Measurements from ENCODE around the gene SERPINI1.

The SERPINI1 gene

GRCh38 chr3:167749728-167750127 lies 14.2 kb downstream of the SERPINI1 start:
- H3K36me3 ChIP-seq (ENCODE audit: control insufficient read depth in 1 of 2, insufficient read depth in 2 of 2, low read length in 2 of 2), result no peaks in the 10 kb centered on the region
- no peak overlapping the region for H3K4me3 ChIP-seq (ENCODE audit: low read depth in 1 of 2, low read length in 2 of 2)
- no peak overlapping the region for H3K27ac ChIP-seq (ENCODE audit: low read depth, low read length)
- H3K9me3 ChIP-seq (ENCODE audit: control insufficient read depth in 1 of 2, low read length in 2 of 2), result no peaks in the 10 kb centered on the region
- no peaks in the 10 kb centered on the region for H3K27me3 ChIP-seq (ENCODE audit: control insufficient read depth in 1 of 2, insufficient read depth in 2 of 2, low read length in 2 of 2)
- H3K9ac ChIP-seq (ENCODE audit: low read depth in 1 of 2, low read length in 2 of 2), result no peak overlapping the region
- H3K4me1 ChIP-seq (ENCODE audit: control insufficient read depth in 1 of 2, insufficient read depth in 2 of 2, low read length in 2 of 2), result peaks cover 0 to 8% of the 10 kb centered on the region in 2 donors

DNA sequence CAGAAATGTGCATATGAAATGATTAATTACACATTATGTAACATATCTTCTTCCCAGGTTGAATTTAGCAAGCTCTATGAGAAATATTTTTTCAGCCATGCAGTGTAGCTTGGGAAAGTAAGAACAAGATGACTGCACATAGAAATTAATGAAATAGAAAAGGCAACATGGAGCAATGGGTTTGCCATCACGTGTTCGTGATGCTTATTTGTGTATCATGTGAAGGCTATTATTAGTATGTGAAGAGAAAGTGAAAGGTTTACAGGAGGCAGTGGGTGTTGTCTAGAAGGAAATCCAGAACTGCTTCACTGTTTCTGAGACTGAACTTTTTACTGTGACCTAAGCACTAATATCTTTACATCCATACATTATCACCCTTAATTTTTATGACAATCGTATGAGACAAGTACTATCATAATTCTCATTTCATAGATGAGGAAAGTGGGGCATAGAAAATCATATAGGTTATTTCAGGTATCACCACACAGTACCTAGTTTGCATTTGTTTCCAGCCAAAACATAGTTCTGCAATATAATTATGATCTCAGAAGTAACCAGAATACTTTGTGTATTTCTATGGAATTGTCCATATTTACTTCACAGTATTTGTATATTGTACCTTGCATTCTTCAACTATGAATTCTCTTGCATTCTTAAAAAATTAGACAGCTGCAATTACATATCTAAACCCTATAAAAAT lies 14.9 kb downstream of the SERPINI1 start:
- Histone ChIP-seq H3K27me3 (ENCODE audit: control insufficient read depth in 1 of 2, insufficient read depth in 2 of 2, low read length in 2 of 2) (no peaks in the 10 kb centered on the region), H3K4me3 (ENCODE audit: low read depth in 1 of 2, low read length in 2 of 2) (peak overlapping the region; percentile 14 to 18), H3K9ac (ENCODE audit: low read depth in 1 of 2, low read length in 2 of 2) (no peak overlapping the region), H3K36me3 (ENCODE audit: control insufficient read depth in 1 of 2, insufficient read depth in 2 of 2, low read length in 2 of 2) (no peaks in the 10 kb centered on the region), H3K27ac (ENCODE audit: low read depth, low read length) (no peak overlapping the region), H3K9me3 (ENCODE audit: control insufficient read depth in 1 of 2, low read length in 2 of 2) (no peaks in the 10 kb centered on the region), H3K4me1 (ENCODE audit: control insufficient read depth in 1 of 2, insufficient read depth in 2 of 2, low read length in 2 of 2) (peaks cover 0 to 8% of the 10 kb centered on the region in 2 donors)

- no peaks in the 10 kb centered on the region for H3K36me3 ChIP-seq (ENCODE audit: control insufficient read depth in 1 of 2, insufficient read depth in 2 of 2, low read length in 2 of 2)
- no peaks in the 10 kb centered on the region for H3K27me3 ChIP-seq (ENCODE audit: control insufficient read depth in 1 of 2, insufficient read depth in 2 of 2, low read length in 2 of 2)
- no peak overlapping the region for H3K9ac ChIP-seq (ENCODE audit: low read depth in 1 of 2, low read length in 2 of 2)
- no peak overlapping the region for H3K27ac ChIP-seq (ENCODE audit: low read depth, low read length)
- peaks cover 0 to 8% of the 10 kb centered on the region in 2 donors for H3K4me1 ChIP-seq (ENCODE audit: control insufficient read depth in 1 of 2, insufficient read depth in 2 of 2, low read length in 2 of 2)
- no peak overlapping the region for H3K4me3 ChIP-seq (ENCODE audit: low read depth in 1 of 2, low read length in 2 of 2)
- H3K9me3 ChIP-seq (ENCODE audit: control insufficient read depth in 1 of 2, low read length in 2 of 2), result no peaks in the 10 kb centered on the region
These were observed 18.5 kb downstream of the SERPINI1 start for GRCh38 chr3:167754049-167754448.

DNA sequence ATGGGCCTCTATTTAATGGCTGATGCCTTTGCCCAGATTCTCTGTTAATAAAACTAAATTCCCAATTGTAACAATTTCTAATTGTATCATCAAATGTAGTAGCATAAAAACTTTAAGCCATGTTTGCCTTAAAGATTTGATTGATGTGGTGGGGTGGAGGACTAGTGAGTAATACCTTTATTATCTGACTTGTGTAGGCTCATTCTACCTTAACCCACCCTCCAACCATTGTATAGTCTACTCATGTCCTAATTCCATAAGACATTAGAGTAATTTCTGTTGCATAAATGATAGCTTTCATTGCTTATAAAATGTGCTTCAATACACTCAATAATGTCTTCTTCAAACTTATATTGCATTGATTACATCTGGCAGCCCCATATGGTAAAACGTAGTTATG lies 25.8 kb downstream of the SERPINI1 start:
- Histone ChIP-seq H3K36me3 (ENCODE audit: control insufficient read depth in 1 of 2, insufficient read depth in 2 of 2, low read length in 2 of 2) (no peaks in the 10 kb centered on the region), H3K27me3 (ENCODE audit: control insufficient read depth in 1 of 2, insufficient read depth in 2 of 2, low read length in 2 of 2) (no peaks in the 10 kb centered on the region), H3K9me3 (ENCODE audit: control insufficient read depth in 1 of 2, low read length in 2 of 2) (no peaks in the 10 kb centered on the region), H3K4me3 (ENCODE audit: low read depth in 1 of 2, low read length in 2 of 2) (no peak overlapping the region), H3K4me1 (ENCODE audit: control insufficient read depth in 1 of 2, insufficient read depth in 2 of 2, low read length in 2 of 2) (no peaks in the 10 kb centered on the region), H3K9ac (ENCODE audit: low read depth in 1 of 2, low read length in 2 of 2) (no peak overlapping the region), H3K27ac (ENCODE audit: low read depth, low read length) (no peak overlapping the region)

DNA sequence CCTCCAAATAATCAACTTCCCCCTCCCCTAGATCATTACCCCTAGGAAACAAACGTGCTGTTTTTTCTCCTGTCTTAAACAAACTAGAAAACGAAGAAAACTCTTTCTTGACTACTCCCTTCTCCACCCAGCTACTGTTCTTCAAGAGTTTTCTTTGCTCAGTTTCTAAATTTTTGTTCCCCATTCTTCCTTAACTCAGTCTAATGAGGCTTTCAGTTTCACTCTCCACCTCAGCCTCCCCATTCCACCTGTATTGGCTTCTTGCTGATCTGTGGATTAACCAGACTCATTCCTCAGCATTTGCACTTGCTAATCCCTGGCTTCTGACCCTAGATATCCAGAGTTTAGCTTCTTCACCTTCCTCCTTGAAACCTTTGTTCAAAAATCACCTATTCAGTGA lies 26.8 kb downstream of the SERPINI1 start:
- Histone ChIP-seq H3K27me3 (ENCODE audit: control insufficient read depth in 1 of 2, insufficient read depth in 2 of 2, low read length in 2 of 2) (no peaks in the 10 kb centered on the region), H3K4me3 (ENCODE audit: low read depth in 1 of 2, low read length in 2 of 2) (no peak overlapping the region), H3K9ac (ENCODE audit: low read depth in 1 of 2, low read length in 2 of 2) (no peak overlapping the region), H3K9me3 (ENCODE audit: control insufficient read depth in 1 of 2, low read length in 2 of 2) (no peaks in the 10 kb centered on the region), H3K36me3 (ENCODE audit: control insufficient read depth in 1 of 2, insufficient read depth in 2 of 2, low read length in 2 of 2) (no peaks in the 10 kb centered on the region), H3K4me1 (ENCODE audit: control insufficient read depth in 1 of 2, insufficient read depth in 2 of 2, low read length in 2 of 2) (no peaks in the 10 kb centered on the region), H3K27ac (ENCODE audit: low read depth, low read length) (no peak overlapping the region)

DNA sequence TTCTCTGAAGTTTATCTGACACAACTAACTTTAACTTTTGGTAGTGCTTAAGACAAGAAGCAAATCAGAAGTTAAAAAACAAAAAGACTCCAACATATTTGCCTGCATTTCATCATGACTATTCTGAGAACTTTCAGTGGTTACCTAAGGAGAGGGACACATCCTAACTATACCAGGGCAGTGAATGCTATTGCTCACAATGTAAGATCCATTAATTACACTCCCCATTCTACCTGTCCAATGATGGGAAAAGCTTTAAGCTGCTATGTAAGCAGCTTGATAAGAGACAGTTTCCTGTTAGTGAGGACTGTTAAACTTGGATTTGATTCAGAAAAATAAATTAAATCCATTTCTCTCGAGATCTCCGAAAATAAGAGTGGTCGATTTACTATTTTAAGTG lies 37.5 kb downstream of the SERPINI1 start:
- Histone ChIP-seq H3K36me3 (ENCODE audit: control insufficient read depth in 1 of 2, insufficient read depth in 2 of 2, low read length in 2 of 2) (no peaks in the 10 kb centered on the region), H3K9me3 (ENCODE audit: control insufficient read depth in 1 of 2, low read length in 2 of 2) (peaks cover 0 to 6% of the 10 kb centered on the region in 2 donors), H3K27ac (ENCODE audit: low read depth, low read length) (no peak overlapping the region), H3K4me1 (ENCODE audit: control insufficient read depth in 1 of 2, insufficient read depth in 2 of 2, low read length in 2 of 2) (no peaks in the 10 kb centered on the region), H3K4me3 (ENCODE audit: low read depth in 1 of 2, low read length in 2 of 2) (no peak overlapping the region), H3K9ac (ENCODE audit: low read depth in 1 of 2, low read length in 2 of 2) (no peak overlapping the region), H3K27me3 (ENCODE audit: control insufficient read depth in 1 of 2, insufficient read depth in 2 of 2, low read length in 2 of 2) (no peaks in the 10 kb centered on the region)

GRCh38 chr3:167773584-167773983 lies 38.1 kb downstream of the SERPINI1 start:
- Histone ChIP-seq H3K4me3 (ENCODE audit: low read depth in 1 of 2, low read length in 2 of 2) (no peak overlapping the region), H3K4me1 (ENCODE audit: control insufficient read depth in 1 of 2, insufficient read depth in 2 of 2, low read length in 2 of 2) (no peaks in the 10 kb centered on the region), H3K9ac (ENCODE audit: low read depth in 1 of 2, low read length in 2 of 2) (no peak overlapping the region), H3K27ac (ENCODE audit: low read depth, low read length) (no peak overlapping the region), H3K9me3 (ENCODE audit: control insufficient read depth in 1 of 2, low read length in 2 of 2) (peaks cover 0 to 8% of the 10 kb centered on the region in 2 donors), H3K27me3 (ENCODE audit: control insufficient read depth in 1 of 2, insufficient read depth in 2 of 2, low read length in 2 of 2) (no peaks in the 10 kb centered on the region), H3K36me3 (ENCODE audit: control insufficient read depth in 1 of 2, insufficient read depth in 2 of 2, low read length in 2 of 2) (no peaks in the 10 kb centered on the region)

GRCh38 chr3:167776066-167776685 lies 40.7 kb downstream of the SERPINI1 start:
- H3K9ac ChIP-seq (ENCODE audit: low read depth in 1 of 2, low read length in 2 of 2), result no peak overlapping the region
- H3K4me3 ChIP-seq (ENCODE audit: low read depth in 1 of 2, low read length in 2 of 2), result no peak overlapping the region
- no peak overlapping the region for H3K27ac ChIP-seq (ENCODE audit: low read depth, low read length)

GRCh38 chr3:167777356-167777755 lies 41.8 kb downstream of the SERPINI1 start:
- Histone ChIP-seq H3K36me3 (ENCODE audit: control insufficient read depth in 1 of 2, insufficient read depth in 2 of 2, low read length in 2 of 2) (no peaks in the 10 kb centered on the region), H3K9me3 (ENCODE audit: control insufficient read depth in 1 of 2, low read length in 2 of 2) (peaks cover 0 to 8% of the 10 kb centered on the region in 2 donors), H3K9ac (ENCODE audit: low read depth in 1 of 2, low read length in 2 of 2) (no peak overlapping the region), H3K27ac (ENCODE audit: low read depth, low read length) (no peak overlapping the region), H3K4me1 (ENCODE audit: control insufficient read depth in 1 of 2, insufficient read depth in 2 of 2, low read length in 2 of 2) (no peaks in the 10 kb centered on the region), H3K4me3 (ENCODE audit: low read depth in 1 of 2, low read length in 2 of 2) (no peak overlapping the region), H3K27me3 (ENCODE audit: control insufficient read depth in 1 of 2, insufficient read depth in 2 of 2, low read length in 2 of 2) (no peaks in the 10 kb centered on the region)

More at GRCh38 chr3:167776066-167776685, 40.7 kb downstream of the SERPINI1 start:
- Histone ChIP-seq H3K36me3 (ENCODE audit: control insufficient read depth in 1 of 2, insufficient read depth in 2 of 2, low read length in 2 of 2) (no peaks in the 10 kb centered on the region), H3K4me1 (ENCODE audit: control insufficient read depth in 1 of 2, insufficient read depth in 2 of 2, low read length in 2 of 2) (no peaks in the 10 kb centered on the region), H3K9me3 (ENCODE audit: control insufficient read depth in 1 of 2, low read length in 2 of 2) (peaks cover 0 to 8% of the 10 kb centered on the region in 2 donors), H3K27me3 (ENCODE audit: control insufficient read depth in 1 of 2, insufficient read depth in 2 of 2, low read length in 2 of 2) (no peaks in the 10 kb centered on the region)

DNA sequence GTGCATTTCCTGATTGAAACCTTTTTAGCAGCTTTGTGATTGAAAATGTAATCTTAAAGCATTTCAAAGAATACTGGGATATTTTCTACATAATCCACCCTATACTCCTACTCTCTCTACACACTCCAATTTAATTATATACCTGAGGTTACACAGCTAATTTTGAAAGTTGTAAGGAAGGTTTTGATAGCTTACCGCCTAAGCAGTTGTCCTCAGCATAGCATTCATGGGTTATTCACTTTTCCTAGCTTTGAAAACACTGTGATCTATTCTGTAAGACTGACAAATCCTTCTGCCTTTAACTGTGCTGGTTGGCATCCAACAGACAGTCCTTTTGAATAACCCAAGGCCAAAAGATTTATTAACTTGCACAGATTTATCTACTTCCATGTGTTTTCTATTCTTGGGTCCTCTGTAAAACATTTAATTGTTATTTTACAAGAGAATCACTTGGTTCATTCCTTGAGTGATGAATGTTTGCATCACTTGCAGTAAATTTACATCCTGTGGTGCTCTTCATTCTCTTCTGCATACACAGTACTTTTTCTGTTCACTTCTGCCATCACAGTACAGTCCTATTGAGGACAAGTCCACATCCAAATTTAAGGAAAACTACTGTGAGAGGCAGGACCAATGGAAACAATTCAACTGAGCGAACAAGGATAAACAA lies 44.8 kb downstream of the SERPINI1 start:
- Histone ChIP-seq H3K4me1 (ENCODE audit: control insufficient read depth in 1 of 2, insufficient read depth in 2 of 2, low read length in 2 of 2) (no peaks in the 10 kb centered on the region), H3K27ac (ENCODE audit: low read depth, low read length) (no peak overlapping the region), H3K4me3 (ENCODE audit: low read depth in 1 of 2, low read length in 2 of 2) (no peak overlapping the region), H3K36me3 (ENCODE audit: control insufficient read depth in 1 of 2, insufficient read depth in 2 of 2, low read length in 2 of 2) (no peaks in the 10 kb centered on the region), H3K27me3 (ENCODE audit: control insufficient read depth in 1 of 2, insufficient read depth in 2 of 2, low read length in 2 of 2) (no peaks in the 10 kb centered on the region), H3K9ac (ENCODE audit: low read depth in 1 of 2, low read length in 2 of 2) (no peak overlapping the region), H3K9me3 (ENCODE audit: control insufficient read depth in 1 of 2, low read length in 2 of 2) (peaks cover 0 to 8% of the 10 kb centered on the region in 2 donors)

All from duodenal mucosa (tissue), 2 donors.